ENCODE data around the gene RAB11A.
A peak's percentile ranks its signal among the peaks of the same experiment; 100 is the strongest.

RAB11A gene

GRCh38 chr15:65918945-65919344 is 49.7 kb downstream of the RAB11A start:
- DNase-seq, result no peak

- DNase-seq, result no peak
These were observed 50.1 kb downstream of the RAB11A start for GRCh38 chr15:65919353-65919752.

GRCh38 chr15:65920121-65920520 is 50.8 kb downstream of the RAB11A start:
- DNase-seq, result peak; percentile 39

- no peak for DNase-seq
These were observed 51.6 kb downstream of the RAB11A start for GRCh38 chr15:65920825-65921309.

- DNase-seq, result no peak
These were observed 52.5 kb downstream of the RAB11A start for GRCh38 chr15:65921780-65922179.

GRCh38 chr15:65922621-65923020 is 53.3 kb downstream of the RAB11A start:
- no peak for DNase-seq

GRCh38 chr15:65923264-65923663 is 54.0 kb downstream of the RAB11A start:
- no peak for DNase-seq

- DNase-seq, result no peak
These were observed 54.7 kb downstream of the RAB11A start for GRCh38 chr15:65924004-65924403.

- no peak for DNase-seq
These were observed 56.0 kb downstream of the RAB11A start for GRCh38 chr15:65925338-65925737.

- no peak for DNase-seq
These were observed 57.2 kb downstream of the RAB11A start for GRCh38 chr15:65926459-65926858.

- no peak for DNase-seq
These were observed 57.6 kb downstream of the RAB11A start for GRCh38 chr15:65926899-65927298.

GRCh38 chr15:65927545-65927944 is 58.3 kb downstream of the RAB11A start:
- no peak for DNase-seq

GRCh38 chr15:65929573-65929972 is 60.3 kb downstream of the RAB11A start:
- no peak for DNase-seq

GRCh38 chr15:65930134-65930533 is 60.8 kb downstream of the RAB11A start:
- DNase-seq, result peak; percentile 81

- no peak for DNase-seq
These were observed 61.9 kb downstream of the RAB11A start for GRCh38 chr15:65931221-65931620.

- no peak for DNase-seq
These were observed 66.1 kb downstream of the RAB11A start for GRCh38 chr15:65935391-65935790.

GRCh38 chr15:65936282-65936681 is 67.0 kb downstream of the RAB11A start:
- DNase-seq, result peak; percentile 23

GRCh38 chr15:65937054-65937453 is 67.8 kb downstream of the RAB11A start:
- no peak for DNase-seq

GRCh38 chr15:65937476-65937875 is 68.2 kb downstream of the RAB11A start:
- DNase-seq, result no peak

GRCh38 chr15:65938604-65939003 is 69.3 kb downstream of the RAB11A start:
- DNase-seq, result no peak

GRCh38 chr15:65939901-65940617 is 70.8 kb downstream of the RAB11A start:
- DNase-seq, result peak; percentile 72

- DNase-seq, result no peak
These were observed 71.3 kb downstream of the RAB11A start for GRCh38 chr15:65940618-65940909.

Data from NCI-H345 (cell line).